GM10266 (cell line): ENCODE measurements around the gene SLC22A23.

ENCODE experiments used
- DNase-seq: peaks from one replicate; pipeline ENCODE4 v3.0.0; 2012; ENCODE audit errors: extremely low spot score
- TF ChIP-seq, protein P1 (sequence below): IDR thresholded peaks from 2 replicates; pipeline ENCODE4 v1.5.1; 2012; ENCODE audit warnings: mild to moderate bottlenecking, low read depth; ENCODE audit not compliant: control insufficient read depth, insufficient read depth; ENCODE audit errors: missing control alignments

The SLC22A23 gene

DNA sequence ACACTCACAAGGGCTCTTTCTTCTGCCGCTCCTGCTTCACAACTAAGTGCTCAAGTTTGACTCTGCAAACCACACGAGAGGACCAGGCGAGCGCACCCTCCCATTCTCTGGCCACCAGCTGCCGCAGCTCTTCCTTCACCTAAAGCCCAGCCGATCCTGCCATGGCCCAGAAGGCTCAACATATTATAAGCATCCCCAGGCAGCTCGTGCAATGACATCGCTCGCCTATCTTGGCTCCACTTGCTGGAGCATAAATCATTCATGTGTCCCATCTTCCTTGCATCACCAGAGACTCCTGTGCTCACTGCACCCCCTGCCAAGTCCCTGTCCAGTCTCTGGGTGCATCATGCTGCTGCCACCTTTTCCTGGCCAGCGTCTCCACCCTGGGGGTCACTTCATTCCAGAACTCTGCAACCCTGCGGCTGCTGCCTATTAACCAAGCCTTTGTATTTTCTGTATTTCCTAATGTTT, 139.1 kb downstream of the SLC22A23 start:
- no peak for DNase-seq
- TF ChIP-seq, protein P1, sequence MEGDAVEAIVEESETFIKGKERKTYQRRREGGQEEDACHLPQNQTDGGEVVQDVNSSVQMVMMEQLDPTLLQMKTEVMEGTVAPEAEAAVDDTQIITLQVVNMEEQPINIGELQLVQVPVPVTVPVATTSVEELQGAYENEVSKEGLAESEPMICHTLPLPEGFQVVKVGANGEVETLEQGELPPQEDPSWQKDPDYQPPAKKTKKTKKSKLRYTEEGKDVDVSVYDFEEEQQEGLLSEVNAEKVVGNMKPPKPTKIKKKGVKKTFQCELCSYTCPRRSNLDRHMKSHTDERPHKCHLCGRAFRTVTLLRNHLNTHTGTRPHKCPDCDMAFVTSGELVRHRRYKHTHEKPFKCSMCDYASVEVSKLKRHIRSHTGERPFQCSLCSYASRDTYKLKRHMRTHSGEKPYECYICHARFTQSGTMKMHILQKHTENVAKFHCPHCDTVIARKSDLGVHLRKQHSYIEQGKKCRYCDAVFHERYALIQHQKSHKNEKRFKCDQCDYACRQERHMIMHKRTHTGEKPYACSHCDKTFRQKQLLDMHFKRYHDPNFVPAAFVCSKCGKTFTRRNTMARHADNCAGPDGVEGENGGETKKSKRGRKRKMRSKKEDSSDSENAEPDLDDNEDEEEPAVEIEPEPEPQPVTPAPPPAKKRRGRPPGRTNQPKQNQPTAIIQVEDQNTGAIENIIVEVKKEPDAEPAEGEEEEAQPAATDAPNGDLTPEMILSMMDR, result no peak

DNA sequence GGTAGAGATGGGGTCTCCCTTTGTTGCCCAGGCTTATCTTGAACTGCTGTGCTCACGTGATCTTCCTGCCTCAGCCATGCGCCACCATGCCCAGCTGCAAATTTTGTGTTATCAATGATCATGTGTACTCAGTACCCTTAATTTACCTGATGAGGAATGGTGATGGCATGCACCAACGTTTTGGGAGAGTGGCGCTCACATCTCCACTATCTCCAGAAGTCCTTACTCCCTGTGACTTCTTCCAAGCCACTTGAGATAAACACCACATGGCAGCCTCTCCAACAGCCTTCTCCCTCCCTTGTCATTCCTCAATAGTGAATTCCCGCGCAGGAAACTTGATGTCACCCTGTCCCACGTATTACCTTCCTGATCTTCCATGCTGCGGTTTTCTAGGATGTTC, 140.0 kb downstream of the SLC22A23 start:
- no peak for DNase-seq

DNA sequence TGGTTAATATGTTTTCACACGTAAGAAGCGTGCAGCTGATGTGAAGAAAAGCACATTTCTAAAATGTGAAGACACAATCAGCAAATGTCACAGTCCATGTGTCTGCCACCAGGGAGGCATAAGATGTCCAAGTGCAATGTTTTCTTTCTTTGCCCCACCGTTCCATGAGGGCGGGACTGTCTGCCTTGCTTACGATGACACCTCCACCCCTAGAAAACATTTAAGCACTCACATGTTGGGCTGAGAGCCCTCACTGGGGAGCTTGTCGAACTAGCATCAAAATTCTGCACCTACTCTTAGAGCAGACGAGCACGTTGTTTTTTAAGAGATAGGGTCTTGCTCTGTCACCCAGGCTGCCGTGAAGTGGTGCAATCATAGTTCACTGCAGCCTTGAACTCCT, 140.5 kb downstream of the SLC22A23 start:
- no peak for DNase-seq
- TF ChIP-seq, protein P1, result no peak

More for the DNA sequence above, 140.0 kb downstream of the SLC22A23 start:
- TF ChIP-seq, protein P1, result no peak

DNA sequence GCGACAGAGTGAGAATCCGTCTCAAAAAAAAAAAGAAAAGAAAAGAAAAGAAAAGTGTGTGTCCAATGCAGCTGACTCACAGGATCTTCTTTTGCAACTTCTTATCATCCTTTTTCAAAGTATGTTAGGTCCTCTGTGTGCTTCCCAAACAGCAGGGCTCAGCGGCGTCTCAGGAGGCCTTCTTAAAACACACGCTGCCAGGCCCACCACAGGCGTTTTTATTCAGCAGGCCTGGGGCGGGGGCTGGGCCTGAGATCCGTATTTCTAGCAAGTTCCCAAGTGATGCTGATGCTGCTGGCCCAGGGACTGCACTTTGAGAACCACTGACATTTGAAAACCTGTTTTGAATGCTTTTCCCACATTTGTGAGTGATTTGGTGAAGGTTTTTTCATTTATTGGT, 141.0 kb downstream of the SLC22A23 start:
- TF ChIP-seq, protein P1, result no peak
- no peak for DNase-seq

DNA sequence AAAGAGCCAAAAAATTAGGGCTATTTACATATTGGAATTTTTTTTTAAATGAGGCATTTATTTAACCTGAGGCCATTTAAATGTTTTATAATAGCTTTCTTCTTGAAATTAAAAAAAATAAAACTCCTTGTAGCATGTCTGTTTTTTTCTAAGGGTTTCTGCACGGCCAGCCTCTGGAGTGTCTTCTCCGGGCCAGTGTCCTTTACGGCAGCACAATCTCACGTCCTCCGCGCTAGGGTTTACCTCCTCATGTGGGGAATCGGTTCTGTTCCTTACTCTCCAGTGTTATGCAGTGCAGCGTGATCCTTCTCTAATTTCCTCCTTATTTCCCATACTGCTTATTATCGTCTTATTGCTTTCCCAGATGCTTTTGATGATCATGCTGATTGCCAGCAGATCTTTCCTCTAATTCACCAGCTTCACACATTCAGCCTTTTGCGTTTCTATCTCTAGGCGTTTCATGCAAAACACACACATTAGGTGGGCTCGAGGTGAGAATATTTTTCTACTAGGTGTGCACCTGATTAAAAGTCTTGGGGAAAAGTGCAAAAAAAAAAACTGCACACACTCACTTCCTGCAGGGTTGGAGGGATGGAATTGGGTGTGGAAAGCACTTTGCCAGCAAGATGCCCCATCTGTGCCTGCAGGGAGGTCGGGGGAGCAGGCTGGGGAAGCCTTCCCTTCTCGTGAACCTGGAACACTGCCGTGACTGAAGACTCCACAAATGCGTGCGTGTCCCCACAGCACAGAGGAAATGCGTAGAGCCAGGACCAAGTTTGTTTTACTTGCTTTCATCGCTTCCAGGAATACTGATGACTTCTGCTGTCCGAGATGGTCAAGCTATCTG, 142.0 kb downstream of the SLC22A23 start:
- no peak for DNase-seq
- TF ChIP-seq, protein P1, result no peak

DNA sequence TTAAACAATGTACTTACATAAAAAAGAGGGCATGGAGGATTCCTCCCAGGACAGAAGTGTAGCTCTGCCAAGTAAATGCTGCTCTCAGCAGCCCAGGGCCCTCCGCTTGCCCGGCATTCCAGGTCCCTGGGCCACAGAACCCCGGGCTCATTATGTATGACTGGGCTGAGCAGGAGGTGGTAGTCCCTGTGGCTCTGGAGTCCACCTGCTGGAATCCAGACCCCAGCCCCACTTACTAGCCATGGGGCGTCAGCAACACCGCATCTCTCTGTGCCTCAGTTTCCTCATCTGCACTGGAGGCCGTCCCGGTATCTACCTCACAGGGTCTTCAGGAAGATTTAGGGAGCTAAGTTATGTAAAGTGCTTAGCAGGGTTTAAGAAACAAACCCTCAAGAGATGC, 142.7 kb downstream of the SLC22A23 start:
- no peak for DNase-seq
- TF ChIP-seq, protein P1, result no peak

DNA sequence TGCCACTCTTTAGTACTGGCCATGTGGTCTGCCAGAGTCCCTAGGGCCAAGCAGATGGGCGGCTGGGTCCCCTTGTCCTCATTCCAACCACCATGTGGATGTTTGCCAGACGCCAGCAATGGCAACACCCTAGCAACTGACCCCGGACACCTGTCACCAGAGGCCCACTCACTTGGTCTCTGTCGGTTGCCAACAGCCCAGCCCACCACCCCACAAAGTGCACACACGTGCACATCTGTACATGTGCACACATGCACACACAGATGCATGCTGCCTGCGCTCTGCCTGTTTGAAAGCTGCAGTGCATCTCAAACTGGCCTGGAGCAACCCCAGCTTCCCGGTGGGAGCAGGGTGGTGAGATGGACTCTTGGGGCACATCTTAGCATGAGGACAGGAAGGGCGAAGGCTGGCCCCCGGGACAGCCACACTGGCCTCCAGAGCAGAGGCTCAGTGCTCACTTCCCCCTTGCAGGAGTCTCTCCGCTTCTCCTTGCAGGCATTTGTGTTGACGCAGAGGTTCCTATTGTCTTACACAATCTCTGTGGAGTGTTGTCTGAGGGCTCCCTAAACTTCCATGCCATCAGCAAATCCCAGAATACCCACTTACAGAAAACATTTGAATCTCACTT, 144.1 kb downstream of the SLC22A23 start:
- TF ChIP-seq, protein P1, result no peak
- no peak for DNase-seq
